ENCODE results near the gene AK8. TPM values are rescaled to one million over a fixed set of nuclear protein-coding genes. Genes with fewer than 3 reads are reported as not detected.

AK8 gene
- total and polyA plus RNA-seq, 8 donors, result 0.56 to 0.89 (median 0.60) TPM; not detected in 5

- H3K36me3 ChIP-seq, result no peaks in the 10 kb centered on the region
- no peak overlapping the region for H3K4me3 ChIP-seq
- no peak for TF ChIP-seq POLR2AphosphoS5 (IDR thresholded peaks at IDR 0.05)
- H3K27me3 ChIP-seq, result peaks cover 0 to 62% (median 36%) of the 10 kb centered on the region in 3 donors
- H3K4me1 ChIP-seq, result peaks cover 0 to 9% (median 0%) of the 10 kb centered on the region in 4 donors
- H3K9me3 ChIP-seq, result no peaks in the 10 kb centered on the region
- DNase-seq, result no peak
- no peak overlapping the region for H3K27ac ChIP-seq
- intact Hi-C loops (cut with DNase I; ENCODE audit: low total_unique reads), result no loop called here
- 32 to 55% (median 44%) methylated on average over 13 of the region's 13 CpGs for WGBS, 5 donors
Measured at GRCh38 chr9:132743931-132744479, 134.1 kb downstream of the AK8 start.

- Histone ChIP-seq H3K4me1 (peaks cover 0 to 9% (median 0%) of the 10 kb centered on the region in 4 donors), H3K27ac (no peak overlapping the region), H3K4me3 (no peak overlapping the region), H3K9me3 (no peaks in the 10 kb centered on the region), H3K27me3 (peaks cover 0 to 62% (median 36%) of the 10 kb centered on the region in 3 donors), H3K36me3 (no peaks in the 10 kb centered on the region)
- 58 to 65% (median 64%) methylated on average over 9 to 17 of the region's 17 CpGs for WGBS, 5 donors
- intact Hi-C loops (cut with DNase I; ENCODE audit: low total_unique reads), result no loop called here
- no peak for DNase-seq
- no peak for TF ChIP-seq POLR2AphosphoS5 (IDR thresholded peaks at IDR 0.05)
- no peak for TF ChIP-seq EP300 (IDR thresholded peaks at IDR 0.05)
- no peak for TF ChIP-seq CTCF (IDR thresholded peaks at IDR 0.05)
- no peak for TF ChIP-seq POLR2A (IDR thresholded peaks at IDR 0.05)
Measured at GRCh38 chr9:132742821-132743311, 135.2 kb downstream of the AK8 start.

- H3K27me3 ChIP-seq, result peaks cover 0 to 57% (median 35%) of the 10 kb centered on the region in 3 donors
- 87 to 92% (median 90%) methylated on average over 13 to 15 of the region's 15 CpGs for WGBS, 5 donors
- TF ChIP-seq POLR2A (IDR thresholded peaks at IDR 0.05) (no peak), CTCF (IDR thresholded peaks at IDR 0.05) (no peak), EP300 (IDR thresholded peaks at IDR 0.05) (no peak), POLR2AphosphoS5 (IDR thresholded peaks at IDR 0.05) (no peak)
Measured at GRCh38 chr9:132740526-132741309, 137.4 kb downstream of the AK8 start.

GRCh38 chr9:132739710-132740310 lies 138.3 kb downstream of the AK8 start:
- no peak for DNase-seq
- Histone ChIP-seq H3K36me3 (no peaks in the 10 kb centered on the region), H3K9me3 (no peaks in the 10 kb centered on the region), H3K4me3 (no peak overlapping the region), H3K4me1 (peaks cover 0 to 3% (median 0%) of the 10 kb centered on the region in 4 donors), H3K27ac (no peak overlapping the region), H3K27me3 (peaks cover 0 to 50% (median 26%) of the 10 kb centered on the region in 3 donors)
- TF ChIP-seq POLR2A (IDR thresholded peaks at IDR 0.05) (no peak), CTCF (IDR thresholded peaks at IDR 0.05) (no peak), POLR2AphosphoS5 (IDR thresholded peaks at IDR 0.05) (no peak), EP300 (IDR thresholded peaks at IDR 0.05) (no peak)
- 84 to 93% (median 88%) methylated on average over 9 of the region's 9 CpGs for WGBS, 5 donors
- intact Hi-C loops (cut with DNase I; ENCODE audit: low total_unique reads), result no loop called here

More at GRCh38 chr9:132740526-132741309, 137.4 kb downstream of the AK8 start:
- intact Hi-C loops (cut with DNase I; ENCODE audit: low total_unique reads), result no loop called here
- Histone ChIP-seq H3K4me1 (peaks cover 0 to 9% (median 0%) of the 10 kb centered on the region in 4 donors), H3K4me3 (no peak overlapping the region), H3K9me3 (no peaks in the 10 kb centered on the region), H3K27ac (no peak overlapping the region), H3K36me3 (no peaks in the 10 kb centered on the region)
- no peak for DNase-seq

Data from stomach (tissue), 9 donors.